NCI-H82 treated with DMSO at 0.1 percent for 48 hours (cell line): ENCODE data around the gene HYI.
"Not testable (repeated sequence)": the region's sequence is repeated elsewhere in the genome, so short reads cannot be mapped to it uniquely, and the experiment has no call there.

Experiments used
- DNase-seq: peaks from one replicate; lab custom pipeline; 2025; ENCODE audit not compliant: unreplicated experiment; lab: John Stamatoyannopoulos, UW

Gene HYI

GRCh38 chr1:43464681-43465504, 11.2 kb upstream of the HYI start:
- no peak for DNase-seq

GRCh38 chr1:43463479-43463878, 9.7 kb upstream of the HYI start:
- DNase-seq: no peak

GRCh38 chr1:43460988-43461693, 7.4 kb upstream of the HYI start:
- DNase-seq: no peak

GRCh38 chr1:43458379-43458778, 4.6 kb upstream of the HYI start:
- not testable (repeated sequence) for DNase-seq

GRCh38 chr1:43455213-43455889, 1.6 kb upstream of the HYI start:
- DNase-seq: no peak

- DNase-seq: no peak
These were observed 710 bp upstream of the HYI start for GRCh38 chr1:43454270-43455011.

- no peak for DNase-seq
These were observed 816 bp downstream of the HYI start for GRCh38 chr1:43452789-43453441.

GRCh38 chr1:43451701-43452532, 1.8 kb downstream of the HYI start:
- no peak for DNase-seq

GRCh38 chr1:43451157-43451591, 2.6 kb downstream of the HYI start:
- DNase-seq: no peak

- no peak for DNase-seq
These were observed 3.3 kb downstream of the HYI start for GRCh38 chr1:43450251-43450941.

- no peak for DNase-seq
These were observed 4.0 kb downstream of the HYI start for GRCh38 chr1:43449708-43450069.

- DNase-seq: no peak
These were observed 4.6 kb downstream of the HYI start for GRCh38 chr1:43448955-43449707.

GRCh38 chr1:43447891-43448708, 5.6 kb downstream of the HYI start:
- no peak for DNase-seq

GRCh38 chr1:43446881-43447835, 6.6 kb downstream of the HYI start:
- no peak for DNase-seq

GRCh38 chr1:43446388-43446740, 7.4 kb downstream of the HYI start:
- no peak for DNase-seq

GRCh38 chr1:43445606-43446387, 7.9 kb downstream of the HYI start:
- no peak for DNase-seq
